G401.6 (cell line): ENCODE measurements around the gene ENO2.

Experiments used
- FAIRE-seq: peaks from 2 replicates; lab custom pipeline; 2012; peaks lifted over from hg19 to GRCh38; lab: Jason Lieb, UNC

Gene ENO2

DNA sequence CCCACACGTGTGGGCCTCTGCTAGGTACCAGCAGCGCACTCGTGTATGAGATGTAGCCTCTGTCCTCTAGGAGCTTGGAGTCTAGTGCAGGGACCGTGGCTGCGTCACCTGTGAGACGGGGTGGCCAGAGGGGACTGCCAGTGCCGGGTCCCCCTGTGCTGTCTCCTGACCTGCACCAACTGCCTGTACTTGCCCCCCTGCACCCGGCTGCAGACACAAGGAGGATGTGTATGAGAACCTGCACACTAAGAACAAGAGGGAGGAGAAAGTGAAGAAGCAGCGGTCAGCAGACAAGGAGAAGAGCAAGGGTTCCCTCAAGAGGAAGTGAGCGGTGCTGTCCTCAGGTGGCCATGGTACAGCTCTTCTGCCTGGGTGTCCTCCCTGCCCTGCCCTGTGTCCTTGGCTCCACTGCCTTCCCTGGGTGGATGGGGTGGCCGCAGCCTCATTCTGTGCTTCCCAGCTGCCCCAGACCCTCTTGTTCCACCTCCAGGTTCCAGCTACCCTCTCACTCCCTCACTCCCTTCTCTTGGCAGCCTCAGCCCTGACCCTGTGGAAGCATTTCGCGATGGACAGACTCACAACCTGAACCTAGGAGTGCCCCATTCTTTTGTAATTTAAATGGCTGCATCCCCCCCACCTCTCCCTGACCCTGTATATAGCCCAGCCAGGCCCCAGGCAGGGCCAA, 46.4 kb downstream of the ENO2 start:
- no peak for FAIRE-seq

GRCh38 chr12:6961278-6961694, 46.9 kb downstream of the ENO2 start:
- FAIRE-seq, result no peak

DNA sequence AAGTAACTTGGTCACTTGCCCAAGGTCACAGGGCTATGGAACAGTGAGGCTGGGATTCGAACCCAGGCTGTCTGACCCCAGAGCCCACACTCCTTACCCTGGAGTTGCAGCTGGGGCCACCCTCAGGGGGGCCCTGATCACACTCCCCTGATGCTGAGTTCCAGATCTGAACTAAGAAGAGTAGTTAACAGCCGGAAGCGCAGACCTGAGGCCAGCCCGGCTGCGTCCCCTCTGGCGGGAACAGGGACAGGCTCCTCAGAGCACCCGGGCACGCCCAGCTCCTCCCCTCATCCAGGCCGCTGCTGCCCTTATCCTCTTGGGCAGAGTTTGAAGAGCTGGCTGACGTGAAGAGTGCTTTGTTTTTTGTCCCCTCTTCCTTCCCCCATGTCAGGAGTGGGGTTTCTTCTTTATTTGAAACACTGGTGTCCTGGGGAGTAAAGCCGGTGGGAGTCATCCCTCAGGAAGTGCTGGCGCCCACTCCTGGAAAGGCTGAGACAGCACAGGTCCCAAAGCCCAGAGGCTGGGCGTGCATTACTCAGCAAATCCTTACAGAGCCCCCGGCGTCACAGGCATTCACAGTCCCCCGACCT, 47.4 kb downstream of the ENO2 start:
- FAIRE-seq, result no peak

DNA sequence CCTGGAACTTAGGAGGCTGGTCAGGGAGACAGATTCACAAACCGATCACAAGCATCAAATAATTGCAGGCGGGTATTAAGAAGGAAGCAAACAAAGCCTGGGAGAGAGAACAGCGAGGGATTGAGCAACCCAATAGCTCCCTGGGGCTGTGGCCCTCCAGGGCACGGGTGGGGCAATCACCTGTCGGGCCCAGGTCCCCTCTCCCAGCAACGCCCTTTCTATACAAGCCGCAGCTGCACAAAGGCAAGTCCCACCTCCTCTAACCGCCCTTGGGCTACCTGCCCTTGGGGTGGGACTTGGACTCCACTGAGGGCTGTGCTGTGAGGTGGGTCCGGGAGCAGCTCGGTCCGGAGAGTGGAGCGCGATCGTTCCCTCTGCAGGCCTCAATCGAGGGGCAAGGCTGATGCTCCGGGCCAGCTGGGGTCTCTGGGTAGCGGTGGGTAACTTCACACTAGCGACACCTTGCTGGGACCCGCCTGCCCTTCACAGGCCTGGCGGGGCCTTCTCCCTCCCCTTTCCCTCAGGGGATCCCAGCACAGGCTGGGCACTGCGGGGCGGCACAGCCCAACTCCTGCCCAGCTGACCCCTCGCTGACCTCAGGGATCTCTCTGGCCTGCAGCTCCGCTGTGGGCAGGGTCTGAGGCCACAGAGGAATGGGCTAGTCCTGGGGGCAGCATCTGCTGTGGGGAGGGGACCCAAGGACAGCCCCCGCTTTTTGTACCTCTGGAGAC, 48.1 kb downstream of the ENO2 start:
- no peak for FAIRE-seq

- FAIRE-seq, result no peak
Measured at GRCh38 chr12:6963016-6963731, 48.8 kb downstream of the ENO2 start.

- no peak for FAIRE-seq
Measured at GRCh38 chr12:6963791-6964413, 49.5 kb downstream of the ENO2 start.

DNA sequence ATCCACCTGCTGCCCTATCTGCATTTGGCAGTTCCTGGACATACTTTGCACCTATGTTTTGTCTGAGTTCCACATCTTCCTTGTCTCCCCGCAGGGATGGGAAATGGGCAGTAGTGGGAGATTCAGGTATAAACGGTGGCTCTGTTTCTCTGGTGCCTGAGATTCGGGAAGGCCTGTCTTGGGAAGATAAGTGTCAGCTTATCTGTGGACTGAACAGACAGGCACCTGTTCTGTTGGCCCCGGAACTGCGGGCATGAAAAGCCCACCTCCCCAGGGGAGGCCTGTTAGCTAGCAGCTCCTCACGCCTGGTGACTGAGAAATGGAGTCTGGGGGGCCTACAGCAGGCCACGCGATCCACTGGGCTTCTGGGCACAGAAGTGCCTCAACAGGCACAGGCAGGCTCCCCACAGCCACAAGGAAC, 50.2 kb downstream of the ENO2 start:
- FAIRE-seq, result no peak

DNA sequence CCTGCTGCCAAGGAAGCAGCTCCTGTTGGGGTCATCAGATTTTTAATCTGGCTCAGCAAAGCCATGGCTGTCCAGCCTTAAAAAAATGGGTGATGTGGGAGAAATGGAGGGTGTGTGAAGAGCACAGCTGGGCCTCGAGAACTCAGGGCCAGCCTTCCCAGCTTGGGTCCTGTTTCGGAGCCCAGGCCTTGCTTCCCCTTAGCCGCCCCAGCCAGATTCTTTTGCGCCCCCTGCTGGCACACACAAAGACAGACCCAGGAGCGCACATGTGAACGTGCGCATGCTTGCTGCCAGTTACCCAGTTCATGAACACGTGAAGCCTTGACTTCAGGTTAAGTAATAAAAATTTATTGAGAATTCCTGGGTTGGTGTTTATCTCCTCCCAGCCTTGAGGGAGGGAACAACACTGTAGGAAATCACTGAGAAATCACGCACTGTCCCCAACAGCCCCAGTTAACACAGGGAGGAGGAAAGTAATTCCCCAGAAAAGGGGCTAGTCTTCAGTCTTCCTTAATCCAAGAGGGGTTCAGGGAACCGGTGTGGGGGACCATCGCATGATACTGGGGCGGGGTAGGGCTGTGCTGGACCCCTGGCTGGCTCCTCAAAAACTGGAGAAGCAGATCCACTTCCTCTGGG, 50.8 kb downstream of the ENO2 start:
- FAIRE-seq, result peak; percentile 91

- no peak for FAIRE-seq
Measured at GRCh38 chr12:6965714-6966113, 51.3 kb downstream of the ENO2 start.

- FAIRE-seq, result no peak
Measured at GRCh38 chr12:6966351-6966750, 52.0 kb downstream of the ENO2 start.

- no peak for FAIRE-seq
Measured at GRCh38 chr12:6967651-6968100, 53.3 kb downstream of the ENO2 start.

GRCh38 chr12:6968426-6968825, 54.0 kb downstream of the ENO2 start:
- no peak for FAIRE-seq

DNA sequence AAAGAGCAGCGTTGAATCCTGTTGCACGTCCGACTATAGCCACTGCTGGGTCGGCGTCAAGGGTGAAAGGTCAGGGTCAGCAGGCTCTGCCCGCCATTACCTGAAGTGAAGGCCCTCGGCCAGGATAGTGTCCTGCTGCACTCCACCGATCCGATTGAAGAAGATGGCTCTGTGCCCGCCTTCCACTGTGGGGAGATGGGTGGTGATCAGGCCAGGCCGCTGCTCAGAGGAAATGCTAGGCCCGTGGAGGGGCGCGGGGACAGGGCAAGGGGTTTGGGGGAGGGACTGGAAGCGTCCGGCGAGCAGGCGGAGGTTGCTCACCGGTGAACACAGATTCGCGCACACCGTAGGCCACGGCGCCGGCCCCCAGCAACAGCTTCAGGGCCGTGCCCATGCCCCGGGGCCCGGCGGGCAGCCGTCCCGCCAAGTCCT, 55.7 kb downstream of the ENO2 start:
- FAIRE-seq, result no peak
